SK-N-SH treated with all-trans-retinoic acid at 6 μM for 48 hours (cell line): ENCODE measurements around the gene UBR2.
A peak's percentile ranks its signal among the peaks of the same experiment; 100 is the strongest.

ENCODE experiments used
- ATAC-seq: fragments of 200-7000 bp; cut with Tn5 transposase; 3 replicates; pipeline ENCODE4 v1.9.1; 2020; ENCODE audit warnings: mild to moderate bottlenecking, moderate library complexity
- ARNTL ChIP-seq: fragments of 450-650 bp; formaldehyde crosslinking; IDR thresholded peaks from 2 replicates; pipeline ENCODE4 v1.5.0; 2020; ENCODE audit warnings: low read depth, mild to moderate bottlenecking, moderate library complexity, borderline replicate concordance
- BACH2 ChIP-seq: fragments of 250-450 bp; sonication (Bioruptor Pico); IDR thresholded peaks from 2 replicates; pipeline ENCODE4 v1.9.0; 2021; ENCODE audit warnings: mild to moderate bottlenecking, borderline replicate concordance
- CSDC2 ChIP-seq: fragments of 250-450 bp; sonication (Bioruptor Pico); IDR thresholded peaks from 2 replicates; pipeline ENCODE4 v1.5.0; 2020; ENCODE audit warnings: mild to moderate bottlenecking, moderate library complexity
- ESRRG ChIP-seq: fragments of 250-450 bp; sonication (Bioruptor Pico); IDR thresholded peaks from 2 replicates; pipeline ENCODE4 v1.6.1; 2021; ENCODE audit warnings: mild to moderate bottlenecking
- GLIS3 ChIP-seq: fragments of 250-450 bp; sonication (Bioruptor Pico); IDR thresholded peaks from 2 replicates; pipeline ENCODE4 v1.5.0; 2020; ENCODE audit warnings: mild to moderate bottlenecking, moderate library complexity
- ISL1 ChIP-seq: fragments of 250-450 bp; sonication (Bioruptor Pico); IDR thresholded peaks from 2 replicates; pipeline ENCODE4 v2.1.2; 2022; ENCODE audit warnings: mild to moderate bottlenecking, moderate library complexity
- OSR1 ChIP-seq: fragments of 250-450 bp; sonication (Bioruptor Pico); IDR thresholded peaks from 2 replicates; pipeline ENCODE4 v1.8.0; 2022; ENCODE audit warnings: moderate library complexity, mild to moderate bottlenecking, inconsistent platforms
- PPARA ChIP-seq: fragments of 250-450 bp; sonication (Bioruptor Pico); IDR thresholded peaks from 2 replicates; pipeline ENCODE4 v1.5.0; 2020; ENCODE audit warnings: mild to moderate bottlenecking, borderline replicate concordance
- SNAI2 ChIP-seq: fragments of 250-450 bp; sonication (Bioruptor Pico); IDR thresholded peaks from 2 replicates; pipeline ENCODE4 v1.5.0; 2020; ENCODE audit warnings: mild to moderate bottlenecking, moderate library complexity
- TCF4 ChIP-seq: fragments of 250-450 bp; sonication (Bioruptor Pico); IDR thresholded peaks from 2 replicates; pipeline ENCODE4 v1.8.0; 2021; ENCODE audit warnings: mild to moderate bottlenecking, moderate library complexity, borderline replicate concordance
- TOX ChIP-seq: fragments of 250-450 bp; sonication (Bioruptor Pico); IDR thresholded peaks from 2 replicates; pipeline ENCODE4 v1.8.0; 2021; ENCODE audit warnings: mild to moderate bottlenecking, moderate library complexity, borderline replicate concordance
- ZC3H10 ChIP-seq: fragments of 250-450 bp; sonication (Bioruptor Pico); IDR thresholded peaks from 2 replicates; pipeline ENCODE4 v1.5.1; 2021; ENCODE audit warnings: mild to moderate bottlenecking, moderate library complexity
- ZFP3 ChIP-seq: fragments of 250-450 bp; sonication (Bioruptor Pico); IDR thresholded peaks from 2 replicates; pipeline ENCODE4 v1.5.0; 2020; ENCODE audit warnings: mild to moderate bottlenecking, moderate library complexity
- ZFP30 ChIP-seq: fragments of 450-650 bp; formaldehyde crosslinking; IDR thresholded peaks from 2 replicates; pipeline ENCODE4 v1.5.0; 2022; ENCODE audit warnings: mild to moderate bottlenecking, moderate library complexity
- ZNF70 ChIP-seq: fragments of 450-650 bp; formaldehyde crosslinking; IDR thresholded peaks from 2 replicates; pipeline ENCODE4 v1.5.0; 2020; ENCODE audit warnings: mild to moderate bottlenecking, moderate library complexity
- ZNF8 ChIP-seq: fragments of 450-650 bp; formaldehyde crosslinking; IDR thresholded peaks from 2 replicates; pipeline ENCODE4 v1.5.0; 2020; ENCODE audit warnings: mild to moderate bottlenecking, moderate library complexity
- TF ChIP-seq, protein P1 (sequence below): fragments of 250-450 bp; sonication (Bioruptor Pico); IDR thresholded peaks from 2 replicates; pipeline ENCODE4 v1.5.1; 2021; ENCODE audit warnings: mild to moderate bottlenecking, moderate library complexity
- TF ChIP-seq, protein P2 (sequence below): fragments of 250-450 bp; sonication (Bioruptor Pico); IDR thresholded peaks from 2 replicates; pipeline ENCODE4 v1.5.1; 2020; ENCODE audit warnings: low read depth, mild to moderate bottlenecking, moderate library complexity
- TF ChIP-seq, protein P3 (sequence below): fragments of 250-450 bp; sonication (Bioruptor Pico); IDR thresholded peaks from 2 replicates; pipeline ENCODE4 v1.5.0; 2020; ENCODE audit warnings: mild to moderate bottlenecking, moderate library complexity
- TF ChIP-seq, protein P4 (sequence below): fragments of 250-450 bp; sonication (Bioruptor Pico); IDR thresholded peaks from 2 replicates; pipeline ENCODE4 v1.8.0; 2020; ENCODE audit warnings: mild to moderate bottlenecking, moderate library complexity, borderline replicate concordance

UBR2 gene

DNA sequence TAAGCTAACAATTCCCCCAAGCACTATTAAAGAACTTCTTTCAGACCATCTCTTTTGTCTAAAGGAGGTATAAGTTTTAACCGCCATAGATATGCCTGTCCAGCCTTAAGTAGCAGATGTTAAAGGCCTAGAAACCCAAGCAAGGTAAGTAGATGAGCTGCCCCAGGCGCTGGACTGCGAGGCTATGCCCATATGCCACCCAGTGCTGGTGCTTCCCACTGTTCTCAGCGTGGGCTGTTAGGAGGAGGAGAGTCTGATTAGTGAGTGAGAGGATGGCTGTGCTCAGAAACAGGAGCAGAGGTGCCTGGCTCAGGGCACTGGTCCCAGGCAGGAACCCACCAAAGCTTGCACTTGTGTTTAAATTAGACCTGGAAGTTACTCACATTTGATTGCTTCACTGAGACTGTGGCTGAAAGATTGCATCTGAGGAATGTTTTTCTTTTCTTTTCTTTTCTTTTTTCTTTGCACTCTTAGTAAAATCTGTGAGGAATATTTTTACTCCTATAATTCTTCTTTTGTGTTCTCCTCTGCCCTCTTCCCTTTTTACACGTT lies 126.4 kb downstream of the UBR2 start:
- no peak for ATAC-seq
- TF ChIP-seq OSR1 (CRISPR knock-in tag) (no peak), ZC3H10 (CRISPR knock-in tag) (no peak)
- TF ChIP-seq, protein P1, sequence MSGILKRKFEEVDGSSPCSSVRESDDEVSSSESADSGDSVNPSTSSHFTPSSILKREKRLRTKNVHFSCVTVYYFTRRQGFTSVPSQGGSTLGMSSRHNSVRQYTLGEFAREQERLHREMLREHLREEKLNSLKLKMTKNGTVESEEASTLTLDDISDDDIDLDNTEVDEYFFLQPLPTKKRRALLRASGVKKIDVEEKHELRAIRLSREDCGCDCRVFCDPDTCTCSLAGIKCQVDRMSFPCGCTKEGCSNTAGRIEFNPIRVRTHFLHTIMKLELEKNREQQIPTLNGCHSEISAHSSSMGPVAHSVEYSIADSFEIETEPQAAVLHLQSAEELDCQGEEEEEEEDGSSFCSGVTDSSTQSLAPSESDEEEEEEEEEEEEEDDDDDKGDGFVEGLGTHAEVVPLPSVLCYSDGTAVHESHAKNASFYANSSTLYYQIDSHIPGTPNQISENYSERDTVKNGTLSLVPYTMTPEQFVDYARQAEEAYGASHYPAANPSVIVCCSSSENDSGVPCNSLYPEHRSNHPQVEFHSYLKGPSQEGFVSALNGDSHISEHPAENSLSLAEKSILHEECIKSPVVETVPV (CRISPR knock-in tag): no peak
- TF ChIP-seq, protein P2, sequence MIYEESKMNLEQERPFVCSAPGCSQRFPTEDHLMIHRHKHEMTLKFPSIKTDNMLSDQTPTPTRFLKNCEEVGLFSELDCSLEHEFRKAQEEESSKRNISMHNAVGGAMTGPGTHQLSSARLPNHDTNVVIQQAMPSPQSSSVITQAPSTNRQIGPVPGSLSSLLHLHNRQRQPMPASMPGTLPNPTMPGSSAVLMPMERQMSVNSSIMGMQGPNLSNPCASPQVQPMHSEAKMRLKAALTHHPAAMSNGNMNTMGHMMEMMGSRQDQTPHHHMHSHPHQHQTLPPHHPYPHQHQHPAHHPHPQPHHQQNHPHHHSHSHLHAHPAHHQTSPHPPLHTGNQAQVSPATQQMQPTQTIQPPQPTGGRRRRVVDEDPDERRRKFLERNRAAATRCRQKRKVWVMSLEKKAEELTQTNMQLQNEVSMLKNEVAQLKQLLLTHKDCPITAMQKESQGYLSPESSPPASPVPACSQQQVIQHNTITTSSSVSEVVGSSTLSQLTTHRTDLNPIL (CRISPR knock-in tag): no peak

DNA sequence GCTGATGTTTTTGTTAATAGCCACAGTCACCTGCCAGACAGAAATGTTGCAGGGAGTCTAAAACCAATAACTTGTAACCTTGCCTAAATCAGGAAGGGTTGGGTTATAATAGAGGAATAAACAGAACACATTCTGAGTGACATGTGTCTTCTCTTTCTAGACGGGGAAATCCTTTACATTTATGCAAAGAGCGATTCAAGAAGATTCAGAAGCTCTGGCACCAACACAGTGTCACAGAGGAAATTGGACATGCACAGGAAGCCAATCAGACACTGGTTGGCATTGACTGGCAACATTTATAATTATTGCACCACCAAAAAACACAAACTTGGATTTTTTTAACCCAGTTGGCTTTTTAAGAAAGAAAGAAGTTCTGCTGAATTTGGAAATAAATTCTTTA lies 127.0 kb downstream of the UBR2 start:
- TF ChIP-seq PPARA (CRISPR knock-in tag): no peak
- TF ChIP-seq, protein P1 (CRISPR knock-in tag): no peak
- TF ChIP-seq ZFP30 (CRISPR knock-in tag): no peak
- TF ChIP-seq BACH2 (CRISPR knock-in tag): no peak
- TF ChIP-seq, protein P3, sequence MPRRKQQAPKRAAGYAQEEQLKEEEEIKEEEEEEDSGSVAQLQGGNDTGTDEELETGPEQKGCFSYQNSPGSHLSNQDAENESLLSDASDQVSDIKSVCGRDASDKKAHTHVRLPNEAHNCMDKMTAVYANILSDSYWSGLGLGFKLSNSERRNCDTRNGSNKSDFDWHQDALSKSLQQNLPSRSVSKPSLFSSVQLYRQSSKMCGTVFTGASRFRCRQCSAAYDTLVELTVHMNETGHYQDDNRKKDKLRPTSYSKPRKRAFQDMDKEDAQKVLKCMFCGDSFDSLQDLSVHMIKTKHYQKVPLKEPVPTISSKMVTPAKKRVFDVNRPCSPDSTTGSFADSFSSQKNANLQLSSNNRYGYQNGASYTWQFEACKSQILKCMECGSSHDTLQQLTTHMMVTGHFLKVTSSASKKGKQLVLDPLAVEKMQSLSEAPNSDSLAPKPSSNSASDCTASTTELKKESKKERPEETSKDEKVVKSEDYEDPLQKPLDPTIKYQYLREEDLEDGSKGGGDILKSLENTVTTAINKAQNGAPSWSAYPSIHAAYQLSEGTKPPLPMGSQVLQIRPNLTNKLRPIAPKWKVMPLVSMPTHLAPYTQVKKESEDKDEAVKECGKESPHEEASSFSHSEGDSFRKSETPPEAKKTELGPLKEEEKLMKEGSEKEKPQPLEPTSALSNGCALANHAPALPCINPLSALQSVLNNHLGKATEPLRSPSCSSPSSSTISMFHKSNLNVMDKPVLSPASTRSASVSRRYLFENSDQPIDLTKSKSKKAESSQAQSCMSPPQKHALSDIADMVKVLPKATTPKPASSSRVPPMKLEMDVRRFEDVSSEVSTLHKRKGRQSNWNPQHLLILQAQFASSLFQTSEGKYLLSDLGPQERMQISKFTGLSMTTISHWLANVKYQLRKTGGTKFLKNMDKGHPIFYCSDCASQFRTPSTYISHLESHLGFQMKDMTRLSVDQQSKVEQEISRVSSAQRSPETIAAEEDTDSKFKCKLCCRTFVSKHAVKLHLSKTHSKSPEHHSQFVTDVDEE (CRISPR knock-in tag): no peak
- no peak for TF ChIP-seq TCF4 (CRISPR knock-in tag)
- no peak for TF ChIP-seq ARNTL
- no peak for TF ChIP-seq ZFP3
- TF ChIP-seq ISL1 (CRISPR knock-in tag): no peak
- TF ChIP-seq SNAI2: no peak
- no peak for TF ChIP-seq ZC3H10 (CRISPR knock-in tag)
- TF ChIP-seq OSR1 (CRISPR knock-in tag): no peak
- no peak for TF ChIP-seq ESRRG (CRISPR knock-in tag)
- no peak for TF ChIP-seq CSDC2 (CRISPR knock-in tag)
- TF ChIP-seq GLIS3: no peak
- TF ChIP-seq ZNF70 (CRISPR knock-in tag): no peak
- ATAC-seq: no peak

DNA sequence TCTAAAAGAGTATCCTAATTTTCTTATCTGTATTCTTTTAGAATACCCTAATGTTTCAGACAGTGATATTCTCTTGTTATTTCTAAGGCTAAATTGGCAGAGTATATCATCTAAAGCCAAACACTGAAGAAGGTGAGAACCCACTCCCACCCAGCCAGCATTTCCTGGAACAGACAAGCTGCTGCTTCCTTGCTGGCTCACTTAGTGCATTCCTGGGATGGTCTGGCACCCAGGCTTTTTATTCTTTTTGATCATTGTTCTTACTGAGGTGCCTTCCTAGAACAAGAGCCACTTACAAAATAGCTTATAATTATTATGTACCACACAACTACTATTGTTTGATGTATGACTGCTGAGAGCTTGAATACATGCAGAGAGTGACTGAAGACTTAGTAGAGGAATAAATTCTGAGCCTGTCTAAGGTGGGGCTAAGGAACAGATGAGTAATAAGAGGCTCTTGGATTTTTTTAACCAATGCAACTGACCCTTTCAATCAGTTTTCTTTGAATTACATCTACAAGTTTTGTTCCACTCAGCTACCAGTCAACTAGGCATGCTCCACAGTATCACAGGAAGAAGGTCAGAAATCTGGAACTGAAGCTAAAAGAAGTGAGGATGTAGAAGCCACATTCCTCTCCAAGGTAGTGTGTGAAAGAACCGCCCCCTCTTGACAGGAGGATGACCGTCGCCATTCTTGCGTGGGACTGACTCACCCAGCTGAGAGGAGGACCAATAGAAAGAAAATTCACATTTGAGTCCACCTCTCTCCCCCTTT lies 128.5 kb downstream of the UBR2 start:
- peak; percentile 64 for ATAC-seq
- TF ChIP-seq PPARA (CRISPR knock-in tag): no peak
- TF ChIP-seq, protein P3 (CRISPR knock-in tag): no peak
- no peak for TF ChIP-seq BACH2 (CRISPR knock-in tag)
- no peak for TF ChIP-seq ZFP30 (CRISPR knock-in tag)
- no peak for TF ChIP-seq SNAI2
- no peak for TF ChIP-seq ZC3H10 (CRISPR knock-in tag)
- TF ChIP-seq ZNF8 (CRISPR knock-in tag): no peak
- TF ChIP-seq, protein P4, sequence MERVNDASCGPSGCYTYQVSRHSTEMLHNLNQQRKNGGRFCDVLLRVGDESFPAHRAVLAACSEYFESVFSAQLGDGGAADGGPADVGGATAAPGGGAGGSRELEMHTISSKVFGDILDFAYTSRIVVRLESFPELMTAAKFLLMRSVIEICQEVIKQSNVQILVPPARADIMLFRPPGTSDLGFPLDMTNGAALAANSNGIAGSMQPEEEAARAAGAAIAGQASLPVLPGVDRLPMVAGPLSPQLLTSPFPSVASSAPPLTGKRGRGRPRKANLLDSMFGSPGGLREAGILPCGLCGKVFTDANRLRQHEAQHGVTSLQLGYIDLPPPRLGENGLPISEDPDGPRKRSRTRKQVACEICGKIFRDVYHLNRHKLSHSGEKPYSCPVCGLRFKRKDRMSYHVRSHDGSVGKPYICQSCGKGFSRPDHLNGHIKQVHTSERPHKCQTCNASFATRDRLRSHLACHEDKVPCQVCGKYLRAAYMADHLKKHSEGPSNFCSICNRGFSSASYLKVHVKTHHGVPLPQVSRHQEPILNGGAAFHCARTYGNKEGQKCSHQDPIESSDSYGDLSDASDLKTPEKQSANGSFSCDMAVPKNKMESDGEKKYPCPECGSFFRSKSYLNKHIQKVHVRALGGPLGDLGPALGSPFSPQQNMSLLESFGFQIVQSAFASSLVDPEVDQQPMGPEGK: no peak
- TF ChIP-seq TOX (CRISPR knock-in tag): no peak
- TF ChIP-seq ESRRG (CRISPR knock-in tag): no peak
- TF ChIP-seq ZNF70 (CRISPR knock-in tag): no peak
- TF ChIP-seq, protein P2 (CRISPR knock-in tag): no peak
- TF ChIP-seq TCF4 (CRISPR knock-in tag): no peak
- TF ChIP-seq, protein P1 (CRISPR knock-in tag): no peak
- TF ChIP-seq GLIS3: no peak
